SJCRH30 (cell line): ENCODE data around the gene PITPNC1. TPM values are rescaled to one million over a fixed set of nuclear protein-coding genes. Genes with fewer than 3 reads are reported as not detected.
"Not testable (repeated sequence)": the region's sequence is repeated elsewhere in the genome, so short reads cannot be mapped to it uniquely, and the experiment has no call there.

Experiments used
- DNase-seq, 2 experiments: peaks; one replicate each; pipeline ENCODE4 v3.0.0-alpha.2; 2015 to 2020
- H3K27ac ChIP-seq: fragments of 250-450 bp; sonication (Bioruptor Pico); 2 replicates; pipeline ENCODE4 v1.5.1; 2020; ENCODE audit warnings: mild to moderate bottlenecking, moderate library complexity
- H3K27me3 ChIP-seq: fragments of 250-450 bp; sonication (Bioruptor Pico); 2 replicates; pipeline ENCODE4 v1.5.1; 2020; ENCODE audit warnings: mild to moderate bottlenecking, moderate library complexity
- H3K36me3 ChIP-seq: fragments of 250-450 bp; sonication (Bioruptor Pico); 2 replicates; pipeline ENCODE4 v1.5.1; 2020; ENCODE audit warnings: mild to moderate bottlenecking, moderate library complexity
- H3K4me1 ChIP-seq: fragments of 250-450 bp; sonication (Bioruptor Pico); 2 replicates; pipeline ENCODE4 v1.5.1; 2020; ENCODE audit warnings: mild to moderate bottlenecking, moderate library complexity
- H3K4me3 ChIP-seq: fragments of 250-450 bp; sonication (Bioruptor Pico); 2 replicates; pipeline ENCODE4 v1.5.1; 2020; ENCODE audit warnings: mild to moderate bottlenecking, moderate library complexity
- H3K9me3 ChIP-seq: fragments of 250-450 bp; sonication (Bioruptor Pico); replicated peaks from 2 replicates; pipeline ENCODE4 v1.5.1; 2020; ENCODE audit warnings: mild to moderate bottlenecking, moderate library complexity
- total RNA-seq: library from RNA; depleted of rRNA; stranded (reverse); fragments of >200 nt; shearing (Covaris generic); gene quantifications from 2 replicates; pipeline ENCODE4 v1.2.3, GENCODE V29; 2014; rRNA removed

Gene PITPNC1
- total RNA-seq: 2.9 and 3.5 TPM in 2 replicates

DNA sequence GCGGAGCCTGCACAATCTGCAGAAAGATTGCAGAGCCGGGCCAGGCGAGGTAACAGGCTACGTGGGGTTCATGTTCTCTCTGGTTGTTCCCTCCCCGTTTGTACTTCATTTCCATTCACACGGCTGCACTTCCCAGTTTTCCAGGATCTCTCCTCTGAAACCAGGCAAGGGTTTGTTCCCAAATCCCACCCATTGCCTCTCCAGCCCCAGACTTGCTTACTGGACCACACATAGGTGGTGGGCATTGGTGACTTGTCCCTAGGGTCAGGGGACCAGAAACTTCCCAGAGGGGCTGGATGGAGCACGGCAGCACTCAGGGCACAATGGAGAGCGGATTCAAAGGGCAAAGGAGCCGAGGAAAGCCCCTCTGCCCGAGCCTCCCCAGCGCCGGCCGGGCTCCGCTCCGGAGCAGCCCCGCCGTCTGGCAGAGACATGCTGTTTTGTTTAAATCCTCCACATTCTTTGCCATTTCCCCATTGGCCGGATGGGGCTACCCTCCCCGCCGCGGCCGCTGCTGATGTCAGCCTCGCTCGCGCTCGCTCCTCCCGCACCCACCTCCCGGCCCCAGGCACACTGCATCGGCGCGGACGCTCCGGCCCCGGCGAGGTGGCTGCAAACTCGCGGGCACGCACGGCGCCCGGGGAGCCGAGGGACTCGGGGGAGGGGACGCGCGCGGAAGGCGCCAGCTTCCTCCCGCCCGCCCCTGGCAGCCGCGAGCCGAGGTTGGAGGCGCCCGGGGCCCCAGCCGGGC lies at the start of gene PITPNC1:
PITPNC1 (plus strand) TSS at position 545 of the 751 bp plus-strand sequence.
- H3K4me3 ChIP-seq: peak within 1 kb of the TSS; percentile 67
- no peaks in the 10 kb centered on the region for H3K9me3 ChIP-seq
- DNase-seq: peak; percentile 86

GRCh38 chr17:67328026-67328425 lies 49.1 kb upstream of the PITPNC1 start:
- Histone ChIP-seq H3K4me1 (no peaks in the 10 kb centered on the region), H3K27ac (no peak overlapping the region), H3K27me3 (no peaks in the 10 kb centered on the region), H3K9me3 (no peaks in the 10 kb centered on the region; the same call in 1 of the 2 replicates), H3K36me3 (no peaks in the 10 kb centered on the region), H3K4me3 (no peak overlapping the region)
- DNase-seq: no peak

More for the DNA sequence above, at the start of gene PITPNC1:
- 0 out of 2 replicates have a peak, but pooled peaks cover 4% of the 10 kb centered on the region for H3K4me1 ChIP-seq
- H3K36me3 ChIP-seq: no peaks in the 10 kb centered on the region
- no peaks in the 10 kb centered on the region for H3K27me3 ChIP-seq
- peak within 1 kb of the TSS; percentile 16; the same call in 1 of the 2 replicates for H3K27ac ChIP-seq

- not testable (repeated sequence) for H3K9me3 ChIP-seq, H3K4me3 ChIP-seq, H3K27me3 ChIP-seq, H3K36me3 ChIP-seq, DNase-seq, H3K27ac ChIP-seq, H3K4me1 ChIP-seq
These were observed 45.5 kb upstream of the PITPNC1 start for GRCh38 chr17:67331381-67332161.

DNA sequence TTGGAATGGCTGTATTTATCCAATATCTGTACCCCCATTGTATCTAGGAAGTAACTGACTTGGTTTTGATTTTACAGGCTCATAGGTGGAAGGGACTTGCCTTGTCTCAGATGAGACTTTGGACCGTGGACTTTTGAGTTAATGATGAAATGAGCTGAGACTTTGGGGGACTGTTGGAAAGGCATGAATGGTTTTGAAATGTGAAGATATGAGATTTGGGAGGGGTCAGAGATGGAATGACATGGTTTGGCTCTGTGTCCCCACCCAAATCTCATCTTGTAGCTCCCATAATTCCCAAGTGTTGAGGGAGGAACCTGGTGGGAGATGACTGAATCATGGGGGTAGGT lies 44.9 kb upstream of the PITPNC1 start:
- H3K27me3 ChIP-seq, H3K4me1 ChIP-seq, H3K36me3 ChIP-seq: not testable (repeated sequence)

DNA sequence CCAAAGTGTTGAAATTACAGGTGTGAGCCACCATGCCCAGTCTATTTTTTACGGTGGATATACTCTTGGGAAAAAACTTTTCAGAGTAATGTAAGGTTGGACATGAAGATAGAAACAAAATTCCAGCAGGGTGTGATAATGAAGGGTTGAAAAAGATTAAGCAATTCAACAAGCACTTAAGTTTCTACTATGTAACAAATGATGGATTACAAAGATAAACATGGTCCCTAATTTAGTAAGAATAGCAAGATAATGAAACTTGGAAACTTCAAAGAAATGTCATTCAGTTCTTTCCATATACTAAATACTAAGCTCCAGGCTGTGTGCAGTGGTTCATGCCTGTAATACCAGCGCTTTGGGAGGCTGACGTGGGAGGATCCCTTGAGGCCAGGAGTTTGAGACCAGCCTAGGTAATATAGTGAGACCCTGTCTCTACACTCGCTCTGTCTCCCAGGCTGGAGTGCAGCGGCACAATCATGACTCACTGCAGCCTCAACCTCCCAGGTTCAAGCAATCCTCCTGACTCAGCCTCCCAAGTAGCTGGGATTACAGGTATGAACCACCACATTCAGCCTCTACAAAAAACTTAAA lies 41.7 kb upstream of the PITPNC1 start:
- H3K36me3 ChIP-seq: peaks cover 18% of the 10 kb centered on the region
- H3K27ac ChIP-seq: no peak overlapping the region
- H3K4me1 ChIP-seq: peaks cover 11% of the 10 kb centered on the region
- H3K4me3 ChIP-seq: no peak overlapping the region
- H3K27me3 ChIP-seq: no peaks in the 10 kb centered on the region
- H3K9me3 ChIP-seq: peaks cover 3% of the 10 kb centered on the region; the same call in 1 of the 2 replicates
- no peak for DNase-seq

More for the DNA sequence above, 44.9 kb upstream of the PITPNC1 start:
- not testable (repeated sequence) for H3K9me3 ChIP-seq, H3K4me3 ChIP-seq, H3K27ac ChIP-seq, DNase-seq

GRCh38 chr17:67336859-67337258 lies 40.2 kb upstream of the PITPNC1 start:
- no peaks in the 10 kb centered on the region for H3K27me3 ChIP-seq

DNA sequence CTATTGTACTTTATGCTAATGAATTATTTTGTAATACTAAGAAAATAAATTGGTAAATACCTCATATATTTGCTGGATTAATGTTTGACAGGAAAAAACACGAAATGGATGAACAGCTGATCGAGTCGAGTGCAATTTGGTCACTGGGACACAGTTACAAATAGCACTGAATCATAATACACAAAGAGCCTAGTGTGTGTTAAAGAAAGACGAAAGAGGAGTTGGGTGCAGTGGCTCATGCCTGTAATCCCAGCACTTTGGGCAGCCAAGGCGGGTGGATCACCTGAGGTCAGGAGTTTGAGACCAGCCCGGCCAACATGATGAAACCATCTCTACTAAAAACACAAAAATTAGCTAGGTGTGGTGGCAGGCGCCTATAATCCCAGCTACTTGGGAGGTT lies 38.7 kb upstream of the PITPNC1 start:
- H3K4me1 ChIP-seq: peaks cover 14% of the 10 kb centered on the region
- H3K27me3 ChIP-seq, H3K4me3 ChIP-seq, DNase-seq, H3K9me3 ChIP-seq: not testable (repeated sequence)
- H3K36me3 ChIP-seq: peaks cover 44% of the 10 kb centered on the region
- peak overlapping the region; percentile 56 for H3K27ac ChIP-seq

More at GRCh38 chr17:67336859-67337258, 40.2 kb upstream of the PITPNC1 start:
- no peak overlapping the region for H3K27ac ChIP-seq
- no peak overlapping the region for H3K4me3 ChIP-seq
- peaks cover 15% of the 10 kb centered on the region for H3K4me1 ChIP-seq
- DNase-seq: no peak
- H3K36me3 ChIP-seq: peaks cover 31% of the 10 kb centered on the region
- H3K9me3 ChIP-seq: peaks cover 3% of the 10 kb centered on the region; the same call in 1 of the 2 replicates

DNA sequence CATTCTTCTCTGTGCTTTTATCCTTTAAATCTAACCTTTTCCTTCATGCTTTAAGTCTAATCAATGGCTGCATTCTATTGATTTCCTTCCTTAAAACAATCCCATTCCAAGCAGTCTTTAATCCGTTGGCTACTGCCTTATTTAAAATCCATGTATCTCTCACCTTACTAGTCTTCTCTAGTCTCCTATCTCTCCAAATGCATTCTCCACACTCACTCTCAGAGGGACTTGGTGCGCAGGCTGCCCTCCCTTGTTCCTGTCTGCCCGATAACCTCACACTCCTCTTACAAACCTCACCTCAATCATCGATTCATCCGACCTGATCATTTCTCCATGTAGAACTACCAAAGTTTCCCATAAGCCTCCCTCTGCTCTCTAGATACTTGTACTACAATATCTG lies 33.8 kb upstream of the PITPNC1 start:
- Histone ChIP-seq H3K27me3 (no peaks in the 10 kb centered on the region), H3K4me3 (no peak overlapping the region), H3K4me1 (peaks cover 13% of the 10 kb centered on the region), H3K36me3 (peaks cover 84% of the 10 kb centered on the region), H3K9me3 (no peaks in the 10 kb centered on the region; the same call in 1 of the 2 replicates), H3K27ac (no peak overlapping the region)
- DNase-seq: no peak

DNA sequence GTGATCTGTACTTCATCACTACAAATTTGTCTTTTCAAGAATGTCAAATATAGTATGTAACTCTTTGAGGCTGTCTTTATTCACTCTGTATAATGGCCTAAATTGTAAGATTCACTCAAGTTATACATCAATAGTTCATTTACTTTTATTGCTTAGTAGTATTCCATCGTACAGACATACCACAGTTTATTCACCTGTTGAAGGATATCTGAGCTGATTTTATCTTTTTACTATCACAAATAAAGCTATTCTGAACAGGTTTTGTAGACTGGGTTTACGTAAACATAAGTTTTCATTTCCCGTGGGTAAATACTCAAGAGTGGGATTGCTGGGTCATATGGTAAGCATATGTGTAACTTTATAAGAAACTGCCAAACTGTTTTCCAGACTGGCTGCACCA lies 29.3 kb upstream of the PITPNC1 start:
- no peak for DNase-seq
- peaks cover 94% of the 10 kb centered on the region for H3K36me3 ChIP-seq

DNA sequence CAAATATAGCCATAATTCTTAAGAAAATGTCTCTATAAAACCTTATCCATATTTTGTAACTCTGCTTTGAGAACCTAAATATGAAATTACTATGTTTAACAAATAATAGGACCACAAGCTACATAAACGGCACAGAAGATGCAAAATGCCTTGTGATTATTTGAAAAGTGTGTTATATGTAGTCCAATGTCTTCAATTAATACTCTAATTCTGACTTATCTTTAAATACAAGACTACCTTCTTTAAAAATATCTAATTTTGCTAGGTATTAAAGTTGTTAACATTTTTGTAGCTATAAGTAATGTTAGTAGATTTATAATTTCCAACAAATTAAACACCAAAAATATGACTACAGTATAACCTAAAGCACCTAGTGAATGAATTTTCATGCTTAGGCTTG lies 27.7 kb upstream of the PITPNC1 start:
- Histone ChIP-seq H3K27me3 (no peaks in the 10 kb centered on the region), H3K4me1 (no peaks in the 10 kb centered on the region)
- DNase-seq: no peak

More for the DNA sequence above, 29.3 kb upstream of the PITPNC1 start:
- Histone ChIP-seq H3K27ac (no peak overlapping the region), H3K27me3 (no peaks in the 10 kb centered on the region), H3K4me1 (no peaks in the 10 kb centered on the region), H3K4me3 (no peak overlapping the region), H3K9me3 (no peaks in the 10 kb centered on the region)

GRCh38 chr17:67353161-67353560 lies 23.9 kb upstream of the PITPNC1 start:
- no peak for DNase-seq
- H3K4me3 ChIP-seq: no peak overlapping the region
- no peaks in the 10 kb centered on the region for H3K27me3 ChIP-seq
- H3K36me3 ChIP-seq: peaks cover 93% of the 10 kb centered on the region
- no peak overlapping the region for H3K27ac ChIP-seq
- H3K4me1 ChIP-seq: no peaks in the 10 kb centered on the region
- no peaks in the 10 kb centered on the region for H3K9me3 ChIP-seq

More for the DNA sequence above, 27.7 kb upstream of the PITPNC1 start:
- Histone ChIP-seq H3K36me3 (peaks cover 94% of the 10 kb centered on the region), H3K9me3 (no peaks in the 10 kb centered on the region), H3K27ac (no peak overlapping the region), H3K4me3 (no peak overlapping the region)

DNA sequence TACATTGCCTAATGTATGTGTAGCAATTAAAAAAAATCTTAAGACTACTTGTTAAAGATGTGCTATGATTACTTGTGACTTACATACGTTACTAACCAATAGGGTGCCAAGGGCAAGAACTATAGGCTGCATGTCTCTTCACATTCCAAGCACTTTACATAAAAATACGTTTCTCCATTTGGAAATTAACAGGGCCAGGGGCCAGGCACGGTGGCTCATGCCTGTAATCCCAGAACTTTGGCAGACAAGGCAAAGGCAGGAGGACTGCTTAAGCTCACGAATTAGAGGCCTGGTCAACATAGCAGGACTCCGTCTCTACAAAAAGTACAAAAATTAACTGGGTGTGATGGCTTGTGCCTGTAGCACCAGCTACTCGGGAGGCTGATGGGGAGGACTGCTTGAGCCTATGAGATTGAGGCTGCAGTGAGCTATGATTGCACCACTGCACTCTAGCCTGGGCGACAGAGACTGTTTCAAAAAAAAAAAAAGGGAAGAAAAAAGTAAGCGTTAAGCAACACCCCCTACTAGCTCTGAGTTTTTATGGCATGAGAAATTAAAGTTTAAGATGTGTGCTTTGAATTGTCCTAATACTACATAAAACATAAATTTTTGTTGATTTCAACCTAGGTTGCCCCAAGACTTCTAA lies 23.0 kb upstream of the PITPNC1 start:
- Histone ChIP-seq H3K36me3 (peaks cover 89% of the 10 kb centered on the region), H3K27me3 (no peaks in the 10 kb centered on the region), H3K4me3 (no peak overlapping the region), H3K4me1 (no peaks in the 10 kb centered on the region), H3K27ac (no peak overlapping the region), H3K9me3 (no peaks in the 10 kb centered on the region)
- no peak for DNase-seq

DNA sequence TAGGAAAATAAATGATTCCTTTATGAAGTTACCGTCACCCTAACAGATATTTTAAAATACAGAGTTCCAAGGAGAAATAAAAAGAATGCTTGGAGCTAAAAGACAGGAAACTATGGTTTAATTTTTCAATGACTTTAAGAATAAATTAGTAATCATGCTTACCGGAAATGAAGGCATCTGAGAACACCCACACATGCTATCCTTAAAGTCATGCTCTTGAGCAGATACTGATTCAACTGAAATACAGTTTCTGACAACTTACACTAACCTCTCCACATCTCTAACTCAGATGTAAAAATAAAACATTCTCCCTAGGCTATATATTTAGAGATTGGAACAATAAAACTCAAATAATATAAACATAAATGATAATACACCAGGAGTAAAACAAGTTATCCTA lies 18.5 kb upstream of the PITPNC1 start:
- Histone ChIP-seq H3K27ac (no peak overlapping the region), H3K36me3 (peaks cover 74% of the 10 kb centered on the region), H3K27me3 (no peaks in the 10 kb centered on the region)

GRCh38 chr17:67359960-67360791 lies 16.9 kb upstream of the PITPNC1 start:
- Histone ChIP-seq H3K9me3 (no peaks in the 10 kb centered on the region), H3K4me1 (peaks cover 5% of the 10 kb centered on the region; the same call in 1 of the 2 replicates), H3K4me3 (no peak overlapping the region), H3K36me3 (peaks cover 64% of the 10 kb centered on the region), H3K27ac (no peak overlapping the region), H3K27me3 (no peaks in the 10 kb centered on the region)
- DNase-seq: no peak

More for the DNA sequence above, 18.5 kb upstream of the PITPNC1 start:
- no peak for DNase-seq
- H3K4me3 ChIP-seq: no peak overlapping the region
- no peaks in the 10 kb centered on the region for H3K9me3 ChIP-seq
- H3K4me1 ChIP-seq: no peaks in the 10 kb centered on the region
